ENCODE data around the gene ABHD8. TPM values are rescaled to one million over a fixed set of nuclear protein-coding genes. Genes with fewer than 3 reads are reported as not detected.

The ABHD8 gene
- total and polyA plus RNA-seq, 2 of the 13 experiments (the other 11 are each of a cell fraction or from before 2014, with no cell fraction given): 6.3 to 7.2 TPM

DNA sequence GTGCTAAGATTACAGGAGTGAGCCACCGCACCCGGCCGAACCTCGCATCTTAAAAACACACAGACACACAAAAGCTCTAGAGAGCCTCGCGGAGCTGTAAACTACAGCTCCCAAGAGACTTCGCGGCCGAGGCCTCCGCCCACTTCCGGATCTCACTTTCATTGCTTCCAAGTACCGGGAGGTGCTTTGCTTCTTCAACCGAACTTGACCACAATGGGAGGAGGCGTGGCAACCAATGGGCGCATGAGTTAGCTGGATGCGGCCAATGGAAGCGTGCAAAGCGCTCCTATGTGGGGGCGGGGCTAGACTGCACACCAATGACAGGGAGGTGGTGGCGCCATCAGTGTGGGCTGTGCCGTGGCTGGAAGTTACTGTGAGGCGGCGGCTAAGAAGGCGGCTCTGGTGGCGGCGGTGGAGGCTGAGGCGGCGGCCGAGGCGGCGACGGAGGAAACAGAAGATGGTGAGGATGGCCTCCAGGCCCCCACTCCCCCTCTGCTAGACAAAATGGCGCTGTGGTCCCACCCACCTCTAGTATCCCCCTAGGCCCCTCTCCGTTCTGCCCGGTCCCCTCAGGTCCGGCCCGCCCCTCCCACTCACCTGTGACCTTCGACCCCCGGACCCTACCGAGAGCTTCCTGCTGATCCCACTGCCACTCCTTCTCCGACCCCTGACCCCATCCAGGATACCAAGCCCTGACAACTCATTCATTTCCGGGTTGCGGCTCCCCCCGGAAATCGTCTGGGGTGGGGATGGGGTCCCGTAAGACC lies 6.2 kb upstream of the ABHD8 start, which contains the start of gene DDA1 (continued):
- TF ChIP-seq HOXA9 (CRISPR knock-in tag; IDR thresholded peaks at IDR 0.05; ENCODE audit: borderline replicate concordance) (no peak), NR2F2 (IDR thresholded peaks at IDR 0.05; ENCODE audit: borderline replicate concordance, low read depth) (peak; percentile 76), ZBTB3 (CRISPR knock-in tag; IDR thresholded peaks at IDR 0.05; ENCODE audit: borderline replicate concordance, low read depth) (0 out of 2 replicates have a peak, but pooled peaks have one; percentile 12), CHD2 (IDR thresholded peaks at IDR 0.05; ENCODE audit: low read depth, low read length) (peak; percentile 79), ATM (IDR thresholded peaks at IDR 0.05; ENCODE audit: borderline replicate concordance) (no peak), MYPOP (CRISPR knock-in tag; IDR thresholded peaks at IDR 0.05) (0 out of 2 replicates have a peak, but pooled peaks have one; percentile 4), ZBTB7A (CRISPR knock-in tag; IDR thresholded peaks at IDR 0.05) (peak; percentile 80; the same call in 1 of the 2 replicates), IKZF4 (CRISPR knock-in tag; IDR thresholded peaks at IDR 0.05; ENCODE audit: borderline replicate concordance, low read depth, not compliant biosample characterization) (no peak), ZNF207 (IDR thresholded peaks at IDR 0.05; ENCODE audit: borderline replicate concordance) (no peak), RFXAP (CRISPR knock-in tag; IDR thresholded peaks at IDR 0.05; ENCODE audit: borderline replicate concordance) (peak; percentile 89; the same call in 1 of the 2 replicates), HOXA3 (CRISPR knock-in tag; IDR thresholded peaks at IDR 0.05) (peak; percentile 11; the same call in 1 of the 2 replicates), CBFB (CRISPR knock-in tag; IDR thresholded peaks at IDR 0.05) (peak; percentile 33; the same call in 1 of the 2 replicates), ZBTB7B (CRISPR knock-in tag; IDR thresholded peaks at IDR 0.05) (no peak), HES4 (CRISPR knock-in tag; IDR thresholded peaks at IDR 0.05; ENCODE audit: borderline replicate concordance) (peak; percentile 94; the same call in 1 of the 2 replicates), ELF4 (CRISPR knock-in tag; IDR thresholded peaks at IDR 0.05; ENCODE audit: borderline replicate concordance) (peak; percentile 40; the same call in 1 of the 2 replicates), LCORL (IDR thresholded peaks at IDR 0.05) (no peak), LCORL (CRISPR knock-in tag; IDR thresholded peaks at IDR 0.05) (peak; percentile 24; the same call in 1 of the 2 replicates), POLR2AphosphoS5 (IDR thresholded peaks at IDR 0.05; ENCODE audit: low read depth, low read length) (peak; percentile 76)
- TF ChIP-seq, protein P1, sequence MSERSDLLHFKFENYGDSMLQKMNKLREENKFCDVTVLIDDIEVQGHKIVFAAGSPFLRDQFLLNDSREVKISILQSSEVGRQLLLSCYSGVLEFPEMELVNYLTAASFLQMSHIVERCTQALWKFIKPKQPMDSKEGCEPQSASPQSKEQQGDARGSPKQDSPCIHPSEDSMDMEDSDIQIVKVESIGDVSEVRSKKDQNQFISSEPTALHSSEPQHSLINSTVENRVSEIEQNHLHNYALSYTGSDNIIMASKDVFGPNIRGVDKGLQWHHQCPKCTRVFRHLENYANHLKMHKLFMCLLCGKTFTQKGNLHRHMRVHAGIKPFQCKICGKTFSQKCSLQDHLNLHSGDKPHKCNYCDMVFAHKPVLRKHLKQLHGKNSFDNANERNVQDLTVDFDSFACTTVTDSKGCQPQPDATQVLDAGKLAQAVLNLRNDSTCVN (CRISPR knock-in tag; IDR thresholded peaks at IDR 0.05; ENCODE audit: borderline replicate concordance): 0 out of 2 replicates have a peak, but pooled peaks have one; percentile 20
- TF ChIP-seq, protein P2, sequence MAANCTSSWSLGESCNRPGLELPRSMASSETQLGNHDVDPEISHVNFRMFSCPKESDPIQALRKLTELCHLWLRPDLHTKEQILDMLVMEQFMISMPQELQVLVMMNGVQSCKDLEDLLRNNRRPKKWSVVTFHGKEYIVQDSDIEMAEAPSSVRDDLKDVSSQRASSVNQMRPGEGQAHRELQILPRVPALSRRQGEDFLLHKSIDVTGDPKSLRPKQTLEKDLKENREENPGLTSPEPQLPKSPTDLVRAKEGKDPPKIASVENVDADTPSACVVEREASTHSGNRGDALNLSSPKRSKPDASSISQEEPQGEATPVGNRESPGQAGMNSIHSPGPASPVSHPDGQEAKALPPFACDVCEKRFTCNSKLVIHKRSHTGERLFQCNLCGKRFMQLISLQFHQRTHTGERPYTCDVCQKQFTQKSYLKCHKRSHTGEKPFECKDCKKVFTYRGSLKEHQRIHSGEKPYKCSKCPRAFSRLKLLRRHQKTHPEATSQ (CRISPR knock-in tag; IDR thresholded peaks at IDR 0.05; ENCODE audit: borderline replicate concordance): no peak
- TF ChIP-seq, protein P3, sequence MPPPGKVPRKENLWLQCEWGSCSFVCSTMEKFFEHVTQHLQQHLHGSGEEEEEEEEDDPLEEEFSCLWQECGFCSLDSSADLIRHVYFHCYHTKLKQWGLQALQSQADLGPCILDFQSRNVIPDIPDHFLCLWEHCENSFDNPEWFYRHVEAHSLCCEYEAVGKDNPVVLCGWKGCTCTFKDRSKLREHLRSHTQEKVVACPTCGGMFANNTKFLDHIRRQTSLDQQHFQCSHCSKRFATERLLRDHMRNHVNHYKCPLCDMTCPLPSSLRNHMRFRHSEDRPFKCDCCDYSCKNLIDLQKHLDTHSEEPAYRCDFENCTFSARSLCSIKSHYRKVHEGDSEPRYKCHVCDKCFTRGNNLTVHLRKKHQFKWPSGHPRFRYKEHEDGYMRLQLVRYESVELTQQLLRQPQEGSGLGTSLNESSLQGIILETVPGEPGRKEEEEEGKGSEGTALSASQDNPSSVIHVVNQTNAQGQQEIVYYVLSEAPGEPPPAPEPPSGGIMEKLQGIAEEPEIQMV (CRISPR knock-in tag; IDR thresholded peaks at IDR 0.05; ENCODE audit: low read depth): peak; percentile 100
- TF ChIP-seq, protein P4, sequence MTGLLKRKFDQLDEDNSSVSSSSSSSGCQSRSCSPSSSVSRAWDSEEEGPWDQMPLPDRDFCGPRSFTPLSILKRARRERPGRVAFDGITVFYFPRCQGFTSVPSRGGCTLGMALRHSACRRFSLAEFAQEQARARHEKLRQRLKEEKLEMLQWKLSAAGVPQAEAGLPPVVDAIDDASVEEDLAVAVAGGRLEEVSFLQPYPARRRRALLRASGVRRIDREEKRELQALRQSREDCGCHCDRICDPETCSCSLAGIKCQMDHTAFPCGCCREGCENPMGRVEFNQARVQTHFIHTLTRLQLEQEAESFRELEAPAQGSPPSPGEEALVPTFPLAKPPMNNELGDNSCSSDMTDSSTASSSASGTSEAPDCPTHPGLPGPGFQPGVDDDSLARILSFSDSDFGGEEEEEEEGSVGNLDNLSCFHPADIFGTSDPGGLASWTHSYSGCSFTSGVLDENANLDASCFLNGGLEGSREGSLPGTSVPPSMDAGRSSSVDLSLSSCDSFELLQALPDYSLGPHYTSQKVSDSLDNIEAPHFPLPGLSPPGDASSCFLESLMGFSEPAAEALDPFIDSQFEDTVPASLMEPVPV (CRISPR knock-in tag; IDR thresholded peaks at IDR 0.05): 0 out of 2 replicates have a peak, but pooled peaks have one; percentile 33
